Left renal pelvis (tissue), 4 donors: ENCODE results near the gene OR2AT4. TPM values are rescaled to one million over a fixed set of nuclear protein-coding genes. Genes with fewer than 3 reads are reported as not detected.
"Not testable (repeated sequence)": the region's sequence is repeated elsewhere in the genome, so short reads cannot be mapped to it uniquely, and the experiment has no call there.

Experiments
- DNase-seq, 4 donors: peaks; one replicate each; pipeline ENCODE4 v3.0.0-alpha.2; 2013; ENCODE audit warnings: low read depth in 4 of 4, low spot score in 3 of 4
- polyA plus RNA-seq, 4 donors: library from polyadenylated mRNA; unstranded; fragments of 120-200 nt; gene quantifications; one replicate each; pipeline ENCODE4 v1.2.1, GENCODE V29; 2013; ENCODE audit not compliant: insufficient read length in 4 of 4

OR2AT4 gene
- polyA plus RNA-seq, 4 donors: 0.01 to 0.05 (median 0.04) TPM; not detected in 1

DNA sequence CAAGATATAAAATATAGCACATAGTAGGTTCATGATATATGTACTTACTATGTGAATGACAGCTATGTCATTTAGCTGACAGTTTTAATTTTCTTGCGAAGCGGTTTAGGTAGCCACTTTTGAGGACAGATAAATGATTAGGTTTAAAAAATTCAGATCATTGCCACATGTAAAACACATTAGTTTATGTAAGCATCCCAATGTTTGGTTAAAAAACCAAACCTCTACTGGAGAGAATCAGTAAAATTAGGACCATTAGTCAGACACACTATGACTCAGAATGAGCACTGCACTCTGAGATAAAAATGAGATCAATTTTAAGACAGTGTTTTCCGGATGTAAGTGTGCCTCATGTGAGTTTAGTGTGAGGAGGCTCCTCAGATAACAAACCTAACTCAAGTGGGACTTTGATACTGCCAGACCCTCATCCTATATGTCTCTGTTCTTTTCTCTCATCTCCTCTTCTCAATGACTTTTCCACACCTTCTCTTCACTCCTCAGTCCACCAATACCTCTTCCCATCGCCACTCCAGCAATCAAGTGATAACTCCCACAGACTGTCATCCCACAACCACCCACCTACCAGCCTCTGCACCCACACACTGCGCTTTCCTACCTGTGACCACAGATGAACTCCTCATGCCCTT is 6.8 kb upstream of the OR2AT4 start:
- no peak for DNase-seq

DNA sequence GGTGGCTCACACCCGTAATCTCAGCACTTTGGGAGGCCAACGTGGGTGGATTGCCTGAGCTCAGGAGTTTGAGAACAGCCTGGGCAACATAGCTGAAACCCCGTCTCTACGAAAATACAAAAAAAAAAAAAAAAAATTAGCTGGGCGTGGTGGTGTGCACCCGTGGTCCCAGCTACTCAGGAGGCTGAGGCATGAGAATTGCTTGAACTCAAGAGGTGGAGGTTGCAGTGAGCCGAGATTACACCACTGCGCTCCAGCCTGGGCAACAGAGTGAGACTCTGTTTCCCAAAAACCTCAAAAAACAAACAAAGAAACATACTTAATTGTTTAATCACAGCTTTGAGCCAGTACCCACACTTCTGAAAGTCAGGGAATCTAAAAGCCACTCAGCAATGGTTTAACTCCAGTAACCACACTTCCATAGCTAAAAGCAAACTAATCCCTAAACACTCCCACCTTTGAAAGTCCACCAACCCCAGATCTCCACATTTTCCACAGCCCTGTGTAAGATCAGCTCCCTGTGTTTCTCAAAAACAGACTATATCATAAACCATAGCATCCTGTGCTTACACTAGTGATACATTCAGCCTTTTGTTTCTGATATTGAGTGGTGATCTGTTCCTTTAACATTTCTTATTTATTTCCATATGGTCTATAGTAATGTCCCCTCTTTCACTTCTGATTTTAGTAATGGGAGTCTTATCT is 4.9 kb upstream of the OR2AT4 start:
- DNase-seq: no peak

DNA sequence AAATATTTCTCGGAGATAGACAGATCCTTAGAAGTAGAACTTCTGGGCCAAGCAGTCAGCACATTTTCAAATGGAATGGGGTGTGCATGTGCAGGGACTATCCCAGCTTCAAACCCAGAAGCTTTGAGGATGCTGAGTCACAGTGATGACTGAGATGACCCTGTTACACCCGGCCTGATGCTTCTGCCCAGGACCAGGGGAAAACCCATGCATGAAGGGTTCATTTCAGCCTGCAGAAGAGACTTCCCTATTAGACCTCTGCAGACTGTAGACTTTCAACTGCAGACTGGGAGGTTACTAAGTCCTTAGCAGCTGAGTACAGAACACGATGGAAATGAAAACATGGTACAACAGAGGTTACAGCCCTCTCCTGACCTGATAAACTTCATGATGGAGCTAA is 3.6 kb upstream of the OR2AT4 start:
- no peak for DNase-seq

DNA sequence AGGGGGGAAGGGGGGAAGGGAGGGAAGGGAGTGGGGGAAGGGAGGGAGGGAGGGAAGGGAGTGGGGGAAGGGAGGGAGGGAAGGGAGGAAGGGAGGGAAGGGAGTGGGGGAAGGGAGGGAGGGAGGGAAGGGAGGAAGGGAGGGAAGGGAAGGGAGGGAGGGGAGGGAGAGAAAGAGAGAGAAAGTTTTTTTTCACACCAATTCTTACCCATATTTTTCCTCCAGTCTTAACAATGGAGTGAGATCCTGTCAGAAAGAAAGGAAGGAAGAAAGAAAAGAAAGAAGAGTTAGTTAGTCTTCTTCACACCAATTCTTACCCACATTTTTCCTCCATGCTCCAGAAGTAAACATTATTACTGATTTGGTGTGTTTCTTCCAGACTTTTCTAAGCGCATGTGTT is 3.0 kb upstream of the OR2AT4 start:
- DNase-seq: no peak

DNA sequence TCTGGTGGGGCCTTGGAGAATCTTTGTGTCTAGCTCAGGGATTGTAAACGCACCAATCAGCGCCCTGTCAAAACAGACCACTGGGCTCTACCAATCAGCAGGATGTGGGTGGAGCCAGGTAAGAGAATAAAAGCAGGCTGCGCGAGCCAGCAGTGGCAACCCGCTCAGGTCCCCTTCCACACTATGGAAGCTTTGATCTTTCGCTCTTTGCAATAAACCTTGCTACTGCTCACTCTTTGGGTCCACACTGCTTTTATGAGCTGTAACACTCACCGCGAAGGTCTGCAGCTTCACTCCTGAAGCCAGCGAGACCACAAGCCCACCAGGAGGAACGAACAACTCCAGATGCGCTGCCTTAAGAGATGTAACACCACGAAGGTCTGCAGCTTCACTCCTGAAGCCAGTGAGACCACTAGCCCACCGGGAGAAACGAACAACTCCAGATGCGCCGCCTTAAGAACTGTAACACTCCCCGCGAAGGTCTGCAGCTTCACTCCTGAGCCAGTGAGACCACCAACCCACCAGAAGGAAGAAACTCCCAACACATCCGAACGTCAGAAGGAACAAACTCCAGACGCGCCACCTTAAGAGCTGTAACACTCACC is 2.3 kb upstream of the OR2AT4 start:
- DNase-seq: not testable (repeated sequence)

DNA sequence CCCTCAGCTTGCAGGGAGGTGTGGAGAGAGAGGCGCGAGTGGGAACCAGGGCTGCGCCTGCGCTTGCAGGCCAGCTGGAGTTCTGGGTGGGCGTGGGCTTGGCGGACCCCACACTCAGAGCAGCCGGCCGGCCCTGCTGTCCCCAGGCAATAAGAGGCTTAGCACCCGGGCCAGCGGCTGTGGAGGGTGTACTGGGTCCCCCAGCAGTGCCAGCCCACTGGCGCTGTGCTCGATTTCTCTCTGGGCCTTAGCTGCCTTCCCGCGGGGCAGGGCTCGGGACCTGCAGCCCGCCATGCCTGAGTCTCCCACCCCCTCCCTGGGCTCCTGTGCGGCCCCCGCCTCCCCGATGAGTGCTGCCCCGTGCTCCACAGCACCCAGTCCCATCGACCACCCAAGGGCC is 1.5 kb upstream of the OR2AT4 start:
- not testable (repeated sequence) for DNase-seq

DNA sequence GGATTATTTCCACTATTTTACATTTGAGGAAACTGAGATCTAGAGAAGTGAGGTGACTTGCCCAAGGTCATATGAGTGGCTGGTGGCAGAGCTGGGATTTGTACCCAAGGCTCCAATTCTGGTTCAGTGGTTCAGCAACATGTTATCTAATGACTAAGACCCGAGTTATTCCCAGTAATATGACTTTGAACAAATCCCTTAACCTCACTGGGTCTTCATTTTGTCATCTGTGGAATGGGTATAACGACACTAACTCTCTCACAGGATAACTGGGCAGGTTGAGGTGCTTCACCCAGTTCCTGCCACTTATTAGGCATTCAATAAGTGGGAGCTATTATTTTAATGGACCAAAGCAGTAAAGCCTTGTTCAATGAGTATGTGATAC is 489 bp upstream of the OR2AT4 start:
- no peak for DNase-seq

DNA sequence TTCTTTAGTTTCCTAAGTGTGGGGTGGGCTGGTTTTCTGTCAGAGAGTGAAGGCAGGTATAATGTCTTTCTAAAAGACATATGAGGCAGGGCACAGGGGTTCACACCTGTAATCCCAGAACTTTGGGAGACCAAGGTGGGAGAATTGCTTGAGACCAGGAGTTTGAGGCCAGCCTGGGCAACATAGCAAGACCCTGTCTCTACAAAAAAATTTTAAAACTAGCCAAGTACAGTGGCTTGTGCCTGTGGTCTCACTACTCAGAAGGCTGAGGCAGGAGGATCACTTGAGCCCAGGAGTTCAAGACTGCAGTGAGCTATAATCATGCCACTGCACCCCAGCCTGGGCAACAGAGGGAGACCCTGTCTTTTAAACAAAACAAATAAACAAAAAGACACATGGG is 2.3 kb downstream of the OR2AT4 start:
- not testable (repeated sequence) for DNase-seq

DNA sequence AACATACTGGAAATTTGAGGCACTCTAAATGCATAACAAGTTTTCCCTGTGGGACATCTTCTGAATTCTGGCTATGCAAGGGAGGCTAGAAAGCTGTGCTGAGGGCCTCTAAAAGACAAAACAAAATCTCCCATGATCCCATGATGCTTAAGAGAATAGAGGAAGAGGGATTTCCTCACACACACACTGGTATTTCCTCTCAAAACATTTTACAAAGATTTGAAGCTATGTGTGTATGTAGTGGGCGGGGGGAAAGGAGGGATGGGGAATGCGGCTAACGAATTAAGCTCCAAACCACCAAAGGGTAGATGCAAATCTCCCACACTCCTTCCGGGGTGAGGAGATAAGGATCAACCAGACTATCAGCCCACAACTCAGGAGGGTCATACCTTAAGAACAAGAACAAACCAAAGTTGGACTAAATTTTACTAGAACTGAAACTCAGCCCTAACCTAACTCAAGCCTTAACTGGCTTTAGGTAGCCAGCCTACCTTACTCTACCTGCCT is 6.0 kb downstream of the OR2AT4 start:
- DNase-seq: no peak

DNA sequence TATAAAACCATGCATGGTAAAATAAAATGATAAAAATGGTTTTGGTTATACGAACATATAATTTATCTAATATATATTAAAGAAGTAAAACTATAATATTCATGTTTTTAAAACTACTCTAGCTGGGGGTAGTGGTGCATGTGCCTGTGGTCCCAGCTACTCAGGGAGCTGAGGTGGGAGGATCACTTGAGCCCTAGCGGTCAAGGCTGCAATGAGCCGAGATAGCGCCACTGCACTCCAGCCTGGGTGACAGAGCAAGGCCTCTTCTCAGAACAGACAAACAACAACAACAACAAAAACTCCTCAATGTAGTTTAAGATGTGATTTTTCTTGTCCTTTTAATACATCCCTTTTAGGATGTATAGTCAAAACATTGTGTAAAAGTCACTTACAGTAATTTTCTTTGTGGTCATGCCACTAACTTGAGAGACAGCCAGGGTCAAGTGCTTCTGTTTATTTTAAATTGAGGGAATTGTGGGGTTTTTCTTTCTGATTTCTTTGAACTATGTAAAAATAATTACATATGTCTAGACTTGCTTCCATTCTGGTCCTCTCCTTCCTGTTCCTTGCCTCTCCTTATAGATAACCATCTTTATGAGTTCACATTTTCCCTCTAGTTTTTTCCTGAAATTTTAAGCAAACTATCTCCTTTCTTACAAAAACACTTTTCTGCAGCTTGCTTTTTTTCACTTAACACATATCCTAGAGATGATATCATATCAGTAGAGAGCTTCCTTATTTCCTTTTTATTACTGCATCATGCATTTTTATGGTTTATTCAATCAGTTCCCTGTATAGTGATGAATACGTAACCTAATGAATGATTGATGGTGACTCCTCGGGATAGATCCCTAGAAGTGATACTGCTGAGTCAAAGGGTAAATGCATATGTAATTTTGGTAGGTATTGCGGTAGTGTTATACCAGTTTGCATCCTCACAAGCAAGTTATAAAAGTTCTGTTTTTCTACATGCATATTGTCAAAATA is 9.1 kb downstream of the OR2AT4 start:
- DNase-seq: no peak

DNA sequence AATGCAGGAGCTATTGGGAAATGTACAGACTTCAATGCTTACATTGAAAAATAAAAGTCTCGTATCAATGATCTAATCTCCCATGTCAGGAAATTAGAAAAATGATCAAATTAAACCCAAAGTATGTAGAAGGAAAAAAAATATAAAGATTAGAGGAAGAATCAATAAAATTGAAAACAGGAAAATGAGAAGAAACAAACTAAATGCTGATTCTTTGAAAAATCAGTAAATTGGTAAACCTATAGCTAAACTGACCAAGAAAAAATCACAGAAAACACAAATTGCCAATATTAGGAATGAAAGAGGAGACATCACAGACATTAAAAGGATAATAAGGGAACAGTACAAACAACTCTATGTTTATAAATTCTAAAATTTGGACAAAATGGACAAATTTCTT is 11.8 kb downstream of the OR2AT4 start:
- DNase-seq: no peak

DNA sequence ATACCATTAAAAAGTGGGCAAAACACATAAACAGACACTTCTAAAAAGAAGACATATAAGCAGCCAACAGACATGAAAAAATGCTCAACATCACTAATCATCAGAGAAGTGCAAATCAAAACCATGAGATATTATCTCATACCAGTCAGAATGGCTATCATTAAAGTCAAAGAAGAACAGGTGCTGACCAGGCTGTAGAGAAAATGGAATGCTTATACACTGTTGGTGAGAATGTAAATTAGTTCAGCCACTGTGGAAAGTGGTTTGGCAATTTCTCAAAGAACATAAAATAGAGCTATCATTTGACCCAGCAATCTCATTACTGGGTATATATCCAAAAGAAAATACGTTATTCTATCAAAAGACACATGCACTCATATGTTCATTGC is 13.5 kb downstream of the OR2AT4 start:
- no peak for DNase-seq

DNA sequence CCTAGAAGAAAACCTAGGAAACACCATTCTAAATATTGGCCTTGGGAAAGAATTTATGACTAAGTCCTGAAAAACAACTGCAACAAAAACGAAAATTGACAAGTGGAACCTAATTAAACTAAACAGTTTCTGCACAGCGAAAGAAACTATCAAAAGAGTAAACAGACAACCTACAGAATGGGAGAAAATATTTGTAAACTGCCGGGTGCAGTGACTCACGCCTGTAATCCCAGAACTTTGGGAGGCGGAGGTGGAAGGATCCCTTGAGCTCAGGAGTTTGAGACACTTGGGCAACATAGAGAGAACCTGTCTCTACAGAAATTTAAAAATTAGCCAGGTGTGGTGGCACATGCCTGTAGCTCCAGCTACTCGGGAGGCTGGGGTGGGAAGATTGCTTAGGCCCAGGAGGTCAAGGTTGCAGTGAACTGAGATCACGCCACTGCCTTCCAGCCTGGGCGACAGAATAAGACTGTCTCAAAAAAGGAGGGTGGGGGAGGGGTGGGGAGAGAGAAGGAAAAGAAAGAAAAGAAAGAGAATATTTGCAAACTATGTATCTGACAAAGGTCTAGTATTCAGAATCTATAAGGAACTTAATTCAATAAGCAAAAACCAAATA is 14.0 kb downstream of the OR2AT4 start:
- DNase-seq: no peak

DNA sequence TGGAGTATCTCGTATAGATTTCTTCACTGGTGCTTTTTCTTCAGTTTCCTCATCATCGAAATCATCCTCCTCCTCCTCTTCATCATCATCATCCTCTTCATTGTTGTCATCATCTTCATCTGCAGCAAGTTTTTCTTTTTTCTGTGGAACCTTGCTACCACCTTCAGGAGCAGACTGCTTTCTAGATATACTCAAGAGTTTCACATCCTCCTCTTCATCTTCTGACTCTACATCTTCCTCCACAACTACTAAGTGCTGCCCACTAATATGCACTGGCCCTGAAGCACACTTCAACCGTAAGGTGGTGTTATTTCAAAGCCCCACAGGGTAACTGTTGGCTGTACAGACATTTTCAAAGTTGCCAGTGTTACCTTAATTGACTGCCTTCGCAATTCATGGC is 17.1 kb downstream of the OR2AT4 start:
- no peak for DNase-seq

DNA sequence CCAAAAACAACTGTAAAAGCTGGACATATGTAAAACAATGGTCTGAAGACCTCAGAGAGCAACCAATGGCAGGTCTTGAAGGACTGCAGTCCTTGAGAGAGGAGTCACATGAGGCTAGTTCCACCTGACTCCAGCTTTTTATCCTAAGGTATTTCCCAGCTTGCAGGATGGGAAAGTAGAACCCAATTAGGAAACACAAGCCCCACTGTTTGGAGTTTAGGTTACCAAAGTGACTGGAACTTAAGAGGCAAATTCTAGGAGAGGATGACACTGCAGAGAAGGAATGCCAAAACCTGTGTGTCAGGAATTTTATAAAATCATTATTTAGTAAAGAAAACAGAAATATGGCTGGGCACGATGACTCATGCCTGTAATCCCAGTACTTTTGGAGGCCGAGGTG is 18.4 kb downstream of the OR2AT4 start:
- DNase-seq: no peak

DNA sequence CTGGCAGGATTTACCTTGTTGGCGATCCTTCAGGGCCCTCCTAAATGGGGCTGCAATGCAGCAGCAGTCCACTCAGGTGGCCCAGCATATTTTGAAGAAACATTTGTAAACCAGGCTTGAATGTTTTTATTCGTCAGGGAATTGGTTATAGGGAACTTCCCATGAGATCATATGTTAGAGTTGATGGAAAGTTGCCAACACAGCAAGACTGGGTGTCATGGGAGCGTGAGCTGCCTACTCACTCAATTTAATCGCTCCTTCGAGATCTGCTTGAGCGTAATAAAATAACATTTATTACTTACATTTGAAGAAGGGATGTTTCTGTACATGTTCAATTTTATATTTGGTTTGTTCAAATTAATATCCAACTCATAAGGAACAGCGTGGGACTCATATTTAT is 19.4 kb downstream of the OR2AT4 start:
- no peak for DNase-seq

DNA sequence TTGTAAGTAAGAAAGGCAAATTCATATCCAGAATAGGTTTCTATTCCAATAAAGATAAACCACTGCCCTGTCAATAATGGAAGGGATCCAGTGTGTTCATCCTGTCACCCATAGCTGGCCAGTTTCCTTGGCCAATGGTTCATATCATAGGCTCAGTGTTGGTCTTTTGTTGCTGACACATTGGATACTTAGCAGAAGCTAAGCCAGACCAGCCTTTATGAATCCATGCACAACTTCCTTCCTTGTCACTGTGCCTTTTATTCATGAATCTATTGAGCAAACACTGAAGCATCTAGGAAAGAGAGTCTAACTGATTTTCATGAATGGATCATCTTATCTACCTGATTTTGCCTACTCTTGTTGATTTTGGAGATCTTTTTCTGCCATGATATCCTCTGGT is 20.0 kb downstream of the OR2AT4 start:
- no peak for DNase-seq

DNA sequence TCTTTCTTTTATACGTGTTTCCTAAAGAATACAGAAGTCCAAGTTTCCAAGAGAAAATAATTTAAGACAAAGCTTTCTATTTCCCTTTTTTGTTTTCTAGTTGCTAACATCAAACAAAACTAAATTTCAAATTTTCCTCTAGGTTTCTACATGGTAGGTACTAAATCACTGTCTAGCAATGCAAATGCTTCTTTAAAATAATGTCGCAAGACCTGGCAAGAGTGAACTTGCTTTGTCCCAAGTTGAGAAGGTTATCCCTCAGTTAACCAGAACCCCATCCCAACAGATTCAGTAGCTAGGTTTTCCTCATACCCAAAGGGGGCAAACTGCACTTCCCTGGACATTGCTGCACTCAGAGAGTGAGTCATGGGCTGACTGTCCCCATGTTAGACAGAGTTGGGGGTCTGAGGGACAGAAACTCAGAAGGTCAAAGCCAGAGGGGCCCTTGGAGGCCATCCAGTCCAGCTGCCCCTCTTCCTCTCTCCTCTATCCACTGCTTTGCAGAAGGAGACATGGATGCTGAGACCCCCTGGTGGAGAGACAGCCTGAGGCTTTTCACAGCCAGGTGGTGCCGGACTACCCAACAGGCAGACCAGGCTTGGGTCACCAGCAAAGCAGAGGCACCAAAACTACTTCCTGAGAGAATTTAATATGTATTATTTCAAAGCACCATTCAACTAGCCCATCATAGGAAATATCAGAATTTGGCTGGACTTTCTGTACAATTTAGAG is 23.1 kb downstream of the OR2AT4 start:
- no peak for DNase-seq

DNA sequence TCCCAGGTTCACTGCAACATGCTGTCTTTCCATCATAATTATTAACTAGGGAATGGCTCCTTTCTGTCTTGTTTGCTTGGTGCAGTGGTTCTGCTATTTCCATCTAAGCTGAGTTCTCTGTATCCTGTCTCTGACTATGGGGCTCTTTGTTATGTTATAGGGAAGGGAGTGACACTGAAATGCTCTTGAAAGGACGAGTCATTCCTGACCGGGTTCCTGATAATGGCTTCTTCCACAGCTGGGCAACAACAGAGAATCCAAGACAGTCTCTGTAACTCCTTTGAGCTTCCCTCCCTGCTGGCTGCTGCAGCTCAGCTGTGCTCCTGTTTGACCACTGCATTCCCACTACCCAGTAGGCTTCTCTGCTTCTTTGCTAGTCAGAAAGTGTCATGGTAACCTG is 24.1 kb downstream of the OR2AT4 start:
- DNase-seq: no peak

DNA sequence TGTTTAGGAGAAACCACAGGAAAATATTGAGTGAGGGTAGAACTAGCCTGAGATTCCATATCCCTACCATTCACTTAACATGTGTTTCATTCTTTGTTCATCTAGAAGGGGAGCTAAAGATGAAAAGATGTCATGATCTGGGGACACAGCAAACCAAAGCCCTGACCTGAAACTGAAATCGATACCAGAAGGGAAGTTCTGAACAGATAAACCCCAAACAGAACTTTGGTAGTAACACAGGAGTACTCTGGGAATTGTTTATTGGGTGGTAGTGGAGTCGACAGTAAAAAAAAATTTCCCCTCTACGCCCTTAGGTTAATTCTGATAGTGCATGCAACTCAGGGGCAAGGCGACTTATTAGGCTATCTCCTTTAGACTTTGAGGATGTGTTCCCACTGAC is 27.2 kb downstream of the OR2AT4 start:
- DNase-seq: no peak
